Measurements from ENCODE around the gene DLG2.
A peak's percentile ranks its signal among the peaks of the same experiment; 100 is the strongest.

The DLG2 gene

GRCh38 chr11:84255483-84255882, 1371.7 kb downstream of the DLG2 start:
- DNase-seq (ENCODE audit: low spot score): no peak

DNA sequence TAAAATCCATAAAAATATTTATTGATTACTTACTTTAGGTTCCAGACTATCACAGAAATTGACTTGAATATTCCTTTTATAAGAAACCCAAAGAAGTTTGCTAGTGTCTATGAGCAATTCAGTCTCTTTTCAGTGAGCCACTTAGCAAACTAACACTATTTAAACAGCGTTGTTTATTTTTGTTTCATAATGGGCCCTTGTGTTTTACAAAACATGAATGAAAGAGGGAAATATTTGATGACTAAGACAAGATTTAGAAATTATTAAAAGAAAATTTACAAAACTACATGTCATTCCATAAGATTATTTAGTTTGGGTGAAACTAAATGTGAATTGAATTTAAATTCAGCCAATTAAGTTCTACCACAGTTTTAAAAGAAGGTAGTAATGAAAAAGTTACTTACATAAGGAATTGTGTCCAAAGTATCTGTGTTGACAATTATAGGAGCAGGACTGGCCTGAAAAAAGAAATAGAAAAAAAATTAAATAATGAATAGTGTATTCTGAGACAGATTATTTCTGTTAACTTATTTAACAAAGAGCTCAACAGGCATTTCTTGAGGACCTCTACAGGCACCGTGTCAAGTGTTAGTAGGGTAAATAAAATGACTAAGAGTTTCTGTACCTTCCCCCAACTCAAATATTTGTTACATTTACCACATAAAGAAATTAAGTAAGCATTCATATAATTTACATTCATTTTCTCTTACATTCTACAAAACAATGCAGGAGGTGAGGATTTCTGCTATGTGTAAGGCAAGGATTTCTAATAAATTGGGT, 1376.1 kb downstream of the DLG2 start:
- DNase-seq (ENCODE audit: low spot score): no peak

DNA sequence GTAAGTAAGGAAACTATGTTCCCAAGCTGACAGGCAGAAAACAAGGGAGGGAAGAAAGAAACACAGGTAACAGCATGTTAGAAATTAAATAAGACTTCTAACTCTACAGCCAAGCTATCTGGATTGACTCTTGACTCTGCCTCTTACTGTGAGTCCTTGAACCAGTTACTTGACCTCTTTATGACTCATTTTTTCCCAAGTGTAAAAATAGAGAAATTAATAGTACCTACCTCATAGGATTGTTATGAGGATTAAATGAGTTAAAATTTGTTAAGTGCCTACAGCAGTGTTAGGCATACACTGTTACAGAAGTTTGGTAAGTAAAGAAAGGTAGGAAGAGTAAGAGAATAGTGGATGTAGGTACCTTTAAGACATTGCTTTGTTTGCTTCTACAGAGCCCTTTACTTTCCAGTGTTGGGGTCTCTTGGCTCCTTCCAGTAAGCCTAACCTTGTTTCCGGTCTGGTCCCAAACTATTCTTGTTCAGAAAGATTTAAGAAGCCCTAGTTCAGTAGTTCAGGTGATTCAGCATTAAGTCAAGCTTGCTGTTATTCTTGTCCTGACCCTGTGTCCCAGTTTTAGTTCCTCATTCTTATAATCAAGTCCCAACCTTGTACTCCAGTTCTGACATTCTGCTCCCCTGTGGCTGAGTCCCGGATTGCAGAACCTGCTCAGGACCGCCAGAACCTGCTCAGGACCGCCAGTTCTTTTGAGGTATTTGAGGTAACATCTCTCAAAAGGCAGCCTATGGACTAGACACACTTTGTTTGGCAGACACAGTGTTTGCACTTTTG, 1377.6 kb downstream of the DLG2 start:
- no peak for DNase-seq (ENCODE audit: low spot score)

DNA sequence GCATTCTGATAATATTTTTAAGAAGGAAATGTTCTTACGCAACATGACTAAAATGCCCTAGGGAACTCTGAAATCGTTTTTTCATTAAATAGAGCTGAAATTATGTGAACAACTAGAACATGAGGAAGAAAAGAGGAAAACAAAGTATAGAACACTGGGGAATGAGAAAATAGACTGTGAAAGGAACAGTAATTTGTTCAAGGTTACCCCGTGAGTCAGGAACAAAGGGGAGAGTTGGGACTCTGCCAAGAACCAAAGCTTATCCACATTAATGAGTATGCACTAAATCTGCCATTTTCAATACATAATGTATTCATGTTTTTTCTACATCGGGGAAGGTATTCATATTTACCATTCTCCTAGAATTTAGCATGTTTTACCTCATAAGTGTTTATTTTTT, 1379.2 kb downstream of the DLG2 start:
- no peak for DNase-seq (ENCODE audit: low spot score)

DNA sequence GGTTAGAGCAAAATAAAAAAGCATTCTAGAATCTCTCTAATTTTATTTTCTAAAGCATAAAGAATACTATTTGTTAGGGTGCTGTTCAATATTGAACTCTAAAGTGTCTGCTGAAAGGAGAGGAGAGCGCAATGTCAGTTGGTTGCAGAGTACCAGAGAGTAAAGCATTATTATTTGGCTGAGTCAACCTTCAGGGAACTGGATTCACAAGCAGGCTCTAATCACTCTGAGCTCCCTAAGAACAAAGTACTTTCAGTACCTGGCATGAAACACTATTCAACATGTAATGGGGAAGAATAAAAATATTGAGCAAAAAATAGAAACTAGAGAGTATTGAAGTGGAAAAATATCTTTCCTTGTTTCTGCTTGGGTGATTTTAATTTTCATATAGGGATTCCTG, 1380.0 kb downstream of the DLG2 start:
- DNase-seq (ENCODE audit: low spot score): no peak

GRCh38 chr11:84243629-84244263, 1383.4 kb downstream of the DLG2 start:
- no peak for DNase-seq (ENCODE audit: low spot score)

- DNase-seq (ENCODE audit: low spot score): no peak
These were observed 1385.6 kb downstream of the DLG2 start for GRCh38 chr11:84241343-84242131.

DNA sequence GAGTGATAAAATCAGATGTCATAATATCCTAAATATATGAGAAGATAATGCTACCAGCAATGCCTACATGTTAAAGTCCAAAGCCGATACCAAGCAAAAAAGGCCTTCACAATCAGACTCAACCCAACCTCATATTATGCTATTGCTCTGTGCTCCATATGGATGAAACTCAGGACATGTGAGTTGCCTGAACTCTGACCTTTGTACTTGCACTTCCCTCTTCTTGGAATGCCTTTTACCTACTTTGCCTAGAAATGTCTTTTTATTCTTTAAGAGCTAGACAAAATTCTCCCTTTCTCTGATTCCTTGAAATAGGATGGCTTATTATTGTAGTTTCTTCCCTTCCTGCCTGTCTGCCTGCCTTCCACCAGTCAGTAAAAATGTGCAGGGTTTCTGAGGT, 1386.3 kb downstream of the DLG2 start:
- no peak for DNase-seq (ENCODE audit: low spot score)

- no peak for DNase-seq (ENCODE audit: low spot score)
These were observed 1390.7 kb downstream of the DLG2 start for GRCh38 chr11:84236436-84236835.

- no peak for DNase-seq (ENCODE audit: low spot score)
These were observed 1392.5 kb downstream of the DLG2 start for GRCh38 chr11:84234462-84235202.

- no peak for DNase-seq (ENCODE audit: low spot score)
These were observed 1393.1 kb downstream of the DLG2 start for GRCh38 chr11:84234011-84234410.

- DNase-seq (ENCODE audit: low spot score): no peak
These were observed 1394.6 kb downstream of the DLG2 start for GRCh38 chr11:84232511-84232910.

GRCh38 chr11:84230402-84230801, 1396.7 kb downstream of the DLG2 start:
- DNase-seq (ENCODE audit: low spot score): no peak

GRCh38 chr11:84227970-84228665, 1399.0 kb downstream of the DLG2 start:
- DNase-seq (ENCODE audit: low spot score): no peak

- no peak for DNase-seq (ENCODE audit: low spot score)
These were observed 1403.1 kb downstream of the DLG2 start for GRCh38 chr11:84224042-84224441.

DNA sequence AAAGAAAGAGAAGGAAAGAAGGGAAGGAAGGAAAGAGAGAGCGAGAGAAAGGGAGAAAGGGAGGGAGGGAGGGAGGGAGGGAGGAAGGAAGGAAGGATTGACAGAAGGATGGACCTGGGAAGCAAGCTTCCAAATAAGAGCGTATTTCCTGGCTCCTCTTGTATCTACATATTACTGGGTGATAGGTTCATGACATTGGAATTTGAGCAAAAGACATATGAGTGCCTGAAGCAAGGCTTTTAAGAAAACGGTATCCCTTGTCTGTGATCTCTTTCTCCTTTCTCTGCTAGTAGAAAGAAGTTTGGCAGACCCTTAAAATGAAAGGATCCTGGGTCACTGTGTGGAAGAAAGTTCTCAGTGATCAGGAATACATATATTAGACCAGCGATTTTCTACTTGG, 1408.8 kb downstream of the DLG2 start:
- DNase-seq (ENCODE audit: low spot score): no peak

GRCh38 chr11:84215672-84216071, 1411.5 kb downstream of the DLG2 start:
- no peak for DNase-seq (ENCODE audit: low spot score)

- DNase-seq (ENCODE audit: low spot score): no peak
These were observed 1412.6 kb downstream of the DLG2 start for GRCh38 chr11:84214557-84214956.

DNA sequence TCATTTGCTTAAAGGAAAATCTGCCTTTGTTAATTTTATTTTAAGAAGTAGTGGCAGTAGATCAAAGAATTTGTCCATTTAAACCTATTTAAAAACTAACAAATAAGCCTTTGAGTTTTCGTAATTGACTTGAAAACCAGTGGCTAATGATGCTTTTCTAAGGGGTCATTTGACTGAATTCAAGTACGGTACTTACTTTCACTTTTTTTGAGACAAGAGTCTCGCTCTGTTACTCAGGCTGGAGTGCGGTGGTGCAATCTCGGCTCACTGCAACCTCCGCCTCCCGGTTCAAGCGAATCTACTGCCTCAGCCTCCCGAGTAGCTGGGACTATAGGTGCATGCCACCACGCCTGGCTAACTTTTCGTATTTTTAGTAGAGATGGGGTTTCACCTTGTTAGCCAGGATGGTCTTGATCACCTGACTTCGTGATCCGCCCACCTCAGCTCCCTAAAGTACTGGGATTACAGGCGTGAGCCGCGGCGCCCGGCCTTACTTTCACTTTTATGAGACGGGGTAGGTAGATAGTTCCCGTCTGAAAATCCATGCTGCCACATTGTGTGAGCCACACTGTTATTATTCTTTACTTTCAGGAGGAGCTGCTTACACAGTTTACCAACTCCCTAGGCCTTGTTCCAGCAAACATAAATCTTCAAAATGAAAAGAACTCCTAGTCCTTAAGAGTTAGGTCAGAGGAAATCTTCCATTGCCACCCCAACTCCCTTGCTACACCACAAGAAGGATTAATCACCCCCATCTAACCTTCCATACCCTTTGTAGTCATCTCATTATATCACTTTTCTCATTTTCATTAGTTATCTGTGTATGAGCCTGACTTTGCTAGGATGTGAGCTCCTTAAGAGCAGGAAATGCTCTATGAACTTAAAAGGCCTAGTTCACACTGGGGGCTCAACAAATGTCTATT, 1414.4 kb downstream of the DLG2 start:
- DNase-seq (ENCODE audit: low spot score): peak; percentile 19

GRCh38 chr11:84211896-84212295, 1415.2 kb downstream of the DLG2 start:
- no peak for DNase-seq (ENCODE audit: low spot score)
